ENCODE results near the gene KRTAP5-4.
"Not testable (repeated sequence)": the region's sequence is repeated elsewhere in the genome, so short reads cannot be mapped to it uniquely, and the experiment has no call there.

The KRTAP5-4 gene

DNA sequence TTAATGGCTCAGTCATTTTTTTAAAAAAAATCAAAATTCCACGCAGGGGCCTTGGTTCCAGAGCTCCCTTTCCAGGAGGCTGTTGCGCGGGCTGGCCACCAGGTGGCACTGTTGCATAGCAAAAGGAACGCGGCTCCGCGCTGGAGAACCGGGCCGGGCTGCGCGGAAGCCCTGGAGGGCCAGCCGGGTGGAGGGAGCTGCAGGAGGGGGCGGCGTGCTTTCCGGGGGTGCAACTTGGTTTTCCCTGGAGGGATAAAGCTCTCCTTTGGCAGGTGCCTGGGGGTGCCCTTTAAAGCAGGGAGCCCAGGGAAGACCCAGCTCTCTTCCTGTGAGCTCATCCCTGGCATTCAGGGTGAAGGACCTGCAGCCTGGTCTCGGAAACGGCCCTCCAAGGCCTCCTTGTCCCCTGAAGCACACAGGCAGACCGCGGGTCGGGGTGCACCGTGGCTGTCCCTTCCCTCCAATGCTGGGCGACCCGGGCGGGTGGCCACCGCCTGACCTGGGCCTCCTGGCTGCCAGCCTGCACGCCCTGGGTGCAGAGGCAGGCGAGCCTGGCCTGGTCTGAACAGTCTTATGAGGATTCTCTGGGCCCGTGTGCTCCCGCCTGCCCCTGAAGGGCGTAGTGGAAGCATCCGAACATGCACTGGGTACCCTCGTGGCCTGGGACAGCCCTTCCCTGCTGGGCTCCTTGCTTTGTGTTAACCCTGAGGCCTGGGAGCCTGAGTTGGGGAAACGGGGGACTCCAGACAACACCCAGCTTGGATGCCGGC lies 31.0 kb upstream of the KRTAP5-4 start:
- DNase-seq: peak; percentile 71 to 77

- no peak for DNase-seq
Observed at GRCh38 chr11:1652442-1652770, 30.5 kb upstream of the KRTAP5-4 start.

GRCh38 chr11:1652026-1652425 lies 30.1 kb upstream of the KRTAP5-4 start:
- no peak for DNase-seq

GRCh38 chr11:1651411-1651980 lies 29.6 kb upstream of the KRTAP5-4 start:
- DNase-seq: no peak

- no peak for DNase-seq
Observed at GRCh38 chr11:1650918-1651262, 29.0 kb upstream of the KRTAP5-4 start.

DNA sequence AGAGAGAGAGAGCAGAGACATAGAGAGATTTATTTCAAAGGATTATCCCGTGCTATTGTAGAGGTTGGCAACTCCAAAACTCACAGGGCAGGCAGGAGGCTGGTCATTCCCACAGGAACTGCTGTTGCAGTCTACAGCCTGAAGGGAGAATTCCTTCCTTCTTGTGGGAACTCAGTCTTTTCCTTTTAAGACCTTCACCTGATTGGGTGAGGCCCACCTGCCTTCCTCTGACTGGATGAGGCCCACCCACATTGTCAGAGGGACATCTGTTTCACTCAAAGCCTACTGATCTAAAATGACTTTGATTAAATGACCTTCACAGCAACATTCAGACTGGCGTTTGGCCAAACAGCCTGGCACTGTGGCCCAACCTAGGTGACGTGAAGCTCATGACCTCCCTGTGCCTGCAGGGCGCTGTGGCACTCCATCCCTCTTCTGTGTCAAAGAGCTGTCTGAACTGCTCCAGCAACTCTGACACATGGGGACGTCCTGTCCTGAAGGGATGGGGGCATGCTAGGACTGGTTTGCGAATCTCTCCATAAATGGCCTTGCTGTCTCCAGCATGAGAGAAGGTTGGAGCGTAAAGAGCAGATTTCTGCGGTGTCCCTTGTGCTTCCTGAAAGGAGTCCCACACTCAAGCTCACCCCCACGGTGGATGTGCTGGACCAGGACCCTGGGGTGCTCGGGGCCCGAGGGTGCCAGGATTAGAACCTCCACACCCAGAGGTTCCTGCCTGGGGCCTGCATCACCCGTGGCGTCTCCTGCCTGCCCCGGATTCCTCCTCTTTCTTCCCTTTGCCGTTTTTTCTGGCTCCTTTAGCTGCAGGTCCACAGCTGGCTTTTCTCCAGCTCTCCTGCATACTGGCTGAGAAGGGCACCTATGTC lies 28.3 kb upstream of the KRTAP5-4 start:
- DNase-seq: no peak

- no peak for DNase-seq
Observed at GRCh38 chr11:1648653-1649420, 26.9 kb upstream of the KRTAP5-4 start.

DNA sequence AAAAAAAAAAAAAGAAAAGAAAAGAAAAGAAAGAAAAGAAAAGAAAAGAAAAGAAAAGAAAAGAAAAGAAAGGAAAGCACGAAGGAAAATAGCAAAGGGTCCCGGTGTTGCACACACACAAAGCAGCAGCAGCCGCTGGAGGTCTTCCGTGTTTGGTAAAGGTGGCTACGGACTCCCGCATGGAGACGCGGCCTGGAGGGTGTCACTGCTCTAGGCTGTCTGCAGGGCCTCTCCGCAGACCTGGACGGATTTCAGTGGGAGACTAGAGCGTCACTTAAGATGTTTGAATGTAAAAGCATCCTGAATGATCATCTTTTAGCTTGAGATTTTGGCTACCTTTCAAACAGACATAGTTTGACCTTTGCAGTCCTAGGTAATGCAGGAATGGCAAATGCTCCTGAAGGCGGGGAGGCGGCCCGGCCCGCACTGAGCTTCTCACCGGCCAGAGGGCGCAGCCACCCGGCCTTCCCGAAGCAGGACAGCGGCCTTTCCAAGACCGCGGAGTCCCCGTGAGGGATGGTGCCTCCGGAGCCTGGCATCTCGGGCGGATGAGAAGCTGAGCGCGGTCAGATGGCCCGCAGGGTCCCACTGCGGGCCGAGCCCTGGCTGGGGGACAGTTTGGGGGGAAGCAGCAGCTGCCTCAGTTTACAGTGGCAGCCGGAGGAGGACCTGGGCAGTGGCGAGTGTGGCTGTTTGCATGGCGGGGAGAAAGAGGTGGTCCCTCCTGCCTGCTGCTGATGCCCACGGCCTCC lies 26.1 kb upstream of the KRTAP5-4 start:
- DNase-seq: no peak

- not testable (repeated sequence) for DNase-seq
Observed at GRCh38 chr11:1646540-1646939, 24.6 kb upstream of the KRTAP5-4 start.

DNA sequence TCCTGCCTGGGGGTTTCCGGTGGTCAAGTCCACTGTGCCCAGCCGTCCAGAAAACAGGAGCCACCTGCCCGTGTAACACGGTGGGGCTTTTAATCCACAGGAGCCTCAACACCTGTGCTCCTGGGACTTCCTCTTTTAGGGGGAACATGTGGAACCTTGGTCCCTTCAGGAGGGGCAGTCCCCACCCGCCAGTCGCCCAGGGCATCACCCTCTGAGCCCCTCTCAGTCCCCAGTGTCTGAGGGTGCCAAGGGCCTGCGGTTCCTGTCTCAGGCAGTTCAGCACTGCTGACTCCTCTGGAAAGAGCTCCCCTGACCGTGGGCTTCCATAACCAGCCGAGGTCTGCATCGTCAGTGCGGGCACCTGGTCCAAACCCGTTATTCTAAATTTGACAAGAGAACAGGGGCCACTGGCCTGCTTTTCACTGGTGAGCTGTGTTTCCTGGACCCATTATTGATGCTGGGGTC lies 23.5 kb upstream of the KRTAP5-4 start:
- DNase-seq: no peak

DNA sequence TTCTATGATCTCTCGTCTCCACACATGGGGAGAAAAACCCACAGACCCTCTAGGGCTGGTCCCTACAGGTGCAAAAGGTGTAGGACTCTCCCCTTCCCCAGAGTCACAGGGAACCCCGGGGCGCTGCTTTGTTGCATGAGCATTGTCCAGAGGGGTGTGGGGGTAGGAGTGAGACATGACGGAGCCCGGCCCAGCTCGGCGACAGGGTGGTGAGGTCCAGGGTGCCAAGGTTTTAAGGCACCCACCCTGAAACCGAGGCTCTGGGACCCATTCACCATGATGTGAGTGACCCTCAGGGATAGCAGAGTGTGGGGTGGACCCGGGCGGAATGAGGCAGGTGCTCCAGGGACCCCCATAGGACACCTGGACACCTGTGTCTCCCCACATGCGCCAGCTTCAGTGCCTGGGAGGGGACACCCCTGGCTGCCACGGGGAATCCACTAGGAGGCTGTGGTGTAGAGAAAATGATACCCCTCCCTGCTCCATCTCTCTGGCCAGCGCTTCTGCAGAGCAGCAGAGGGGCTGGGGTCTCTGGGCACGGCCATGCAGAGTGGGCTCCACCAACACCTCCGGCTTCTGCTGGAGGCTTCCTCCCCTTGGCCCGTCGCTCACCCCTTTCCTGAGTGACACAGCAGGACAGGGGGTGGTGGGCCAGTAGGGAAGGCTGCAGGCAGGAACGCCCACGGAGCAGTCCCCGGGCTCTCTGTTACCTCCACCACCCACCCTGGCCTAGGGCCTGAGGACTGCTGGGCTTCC lies 22.8 kb upstream of the KRTAP5-4 start:
- no peak for DNase-seq

GRCh38 chr11:1643146-1643690 lies 21.3 kb upstream of the KRTAP5-4 start:
- DNase-seq: no peak

- no peak for DNase-seq
Observed at GRCh38 chr11:1642288-1643145, 20.6 kb upstream of the KRTAP5-4 start.

- DNase-seq: no peak
Observed at GRCh38 chr11:1641096-1641495, 19.2 kb upstream of the KRTAP5-4 start.

- DNase-seq: peak; percentile 11 to 25
Observed at GRCh38 chr11:1640076-1640946, 18.4 kb upstream of the KRTAP5-4 start.

DNA sequence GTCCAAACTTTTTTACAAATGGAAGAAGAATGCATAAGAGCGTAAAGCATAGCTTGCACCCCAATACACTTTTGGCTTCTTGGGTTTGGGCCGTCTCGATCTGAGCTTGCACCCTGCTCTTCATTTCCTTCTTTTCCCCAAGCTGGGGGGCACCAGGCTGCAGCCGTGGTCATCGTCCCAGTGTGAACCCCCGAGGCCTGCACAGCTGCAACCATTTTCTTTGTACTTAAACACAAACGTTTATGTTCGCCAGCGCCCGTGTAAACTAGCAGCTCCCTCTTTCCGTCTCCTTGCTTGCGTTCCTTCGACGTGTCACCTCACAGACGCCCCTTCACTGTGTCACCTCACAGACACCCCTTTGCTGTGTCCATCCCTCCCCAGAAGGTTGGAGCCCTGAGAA lies 17.7 kb upstream of the KRTAP5-4 start:
- no peak for DNase-seq

DNA sequence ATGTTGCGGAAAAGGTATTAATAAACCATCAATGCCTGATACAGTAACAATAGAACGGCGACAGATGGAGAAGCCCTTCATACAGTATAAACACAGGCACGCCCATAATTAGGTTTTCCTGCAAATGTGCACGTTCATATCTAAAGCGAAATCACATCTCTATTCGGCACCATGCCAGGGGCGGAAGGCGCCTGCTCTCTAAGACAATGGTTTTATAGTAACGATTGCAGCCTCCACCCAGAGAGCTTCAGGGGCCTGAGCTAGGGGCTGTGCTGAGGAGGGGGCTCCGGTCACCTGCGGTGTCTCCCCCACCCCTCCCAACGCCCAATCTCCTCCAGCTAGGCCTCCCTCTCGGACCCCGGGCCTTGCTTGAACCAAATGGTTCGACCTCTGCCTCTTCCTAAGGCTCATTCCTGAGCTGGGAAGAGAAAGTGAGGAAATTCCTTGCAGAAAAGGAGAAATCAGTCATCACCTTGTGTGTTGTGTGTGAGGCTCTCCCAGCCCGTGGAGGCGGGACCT lies 17.2 kb upstream of the KRTAP5-4 start:
- no peak for DNase-seq

- DNase-seq: no peak
Observed at GRCh38 chr11:1638344-1638743, 16.4 kb upstream of the KRTAP5-4 start.

GRCh38 chr11:1637628-1638027 lies 15.7 kb upstream of the KRTAP5-4 start:
- DNase-seq: no peak
